ENCODE results near the gene CFHR4.

- no peak for TF ChIP-seq CTCF (IDR thresholded peaks at IDR 0.05)
- no peak for TF ChIP-seq POLR2A (IDR thresholded peaks at IDR 0.05)
Observed at GRCh38 chr1:196954778-196955177, 66.9 kb downstream of the CFHR4 start.
